HG02678 (cell line): ENCODE measurements around the gene KAT6B.
"Not testable (repeated sequence)": the region's sequence is repeated elsewhere in the genome, so short reads cannot be mapped to it uniquely, and the experiment has no call there.

Experiments
- ATAC-seq: cut with Tn5 transposase; IDR thresholded peaks from one replicate; pipeline ENCODE4 v1.9.1; 2021; ENCODE audit warnings: mild to moderate bottlenecking, moderate library complexity; ENCODE audit not compliant: unreplicated experiment

The KAT6B gene

GRCh38 chr10:74826142-74827044, at the start of gene KAT6B:
Gene KAT6B, plus strand, starts transcription at chr10:74826600. Its CDS starts 16,258 bp downstream, at chr10:74842858.
- peak; percentile 85 for ATAC-seq

- ATAC-seq = no peak
Measured at GRCh38 chr10:74778436-74779094, 47.8 kb upstream of the KAT6B start.

- not testable (repeated sequence) for ATAC-seq
Measured at GRCh38 chr10:74781870-74782269, 44.5 kb upstream of the KAT6B start.

GRCh38 chr10:74784462-74784861, 41.9 kb upstream of the KAT6B start:
- ATAC-seq = no peak

DNA sequence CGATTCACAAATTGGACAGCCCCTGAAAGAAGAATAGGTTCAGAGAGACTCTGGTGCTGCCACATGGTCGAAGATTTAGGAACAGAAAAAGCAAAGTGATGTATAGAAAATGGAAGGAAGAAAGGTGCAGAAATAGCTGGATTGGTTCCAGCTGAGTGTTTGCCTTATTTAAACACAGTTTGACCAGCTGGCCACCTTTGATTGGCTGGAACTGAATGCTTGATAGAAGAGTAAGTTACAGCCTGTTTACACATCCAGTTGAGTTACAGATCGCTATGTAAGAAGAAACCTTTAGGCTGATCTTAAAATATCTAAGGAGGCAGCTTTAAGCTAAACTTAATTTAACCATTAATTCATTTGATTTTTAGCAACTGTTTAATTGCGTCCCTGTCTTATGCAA, 40.3 kb upstream of the KAT6B start:
- no peak for ATAC-seq

DNA sequence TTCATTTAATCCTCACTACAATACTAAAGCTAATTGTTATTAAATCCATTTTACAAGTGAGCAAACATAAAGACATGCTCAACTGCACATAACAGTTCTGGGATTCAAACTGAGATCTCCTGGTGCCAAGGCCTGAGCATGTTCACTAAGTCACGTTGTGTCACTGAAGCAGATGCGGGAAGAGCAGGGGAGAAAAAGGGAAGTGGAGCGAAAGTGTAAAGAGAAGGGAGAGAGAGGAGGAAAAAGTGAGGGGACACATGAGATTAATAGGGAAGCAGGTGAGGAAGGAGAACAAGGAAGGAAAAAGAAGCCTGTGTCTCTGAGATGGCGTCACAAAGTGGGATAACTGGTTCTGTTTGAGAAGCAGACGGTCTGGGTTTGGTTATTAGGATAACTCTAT, 38.9 kb upstream of the KAT6B start:
- no peak for ATAC-seq

- not testable (repeated sequence) for ATAC-seq
Measured at GRCh38 chr10:74791979-74792378, 34.4 kb upstream of the KAT6B start.

DNA sequence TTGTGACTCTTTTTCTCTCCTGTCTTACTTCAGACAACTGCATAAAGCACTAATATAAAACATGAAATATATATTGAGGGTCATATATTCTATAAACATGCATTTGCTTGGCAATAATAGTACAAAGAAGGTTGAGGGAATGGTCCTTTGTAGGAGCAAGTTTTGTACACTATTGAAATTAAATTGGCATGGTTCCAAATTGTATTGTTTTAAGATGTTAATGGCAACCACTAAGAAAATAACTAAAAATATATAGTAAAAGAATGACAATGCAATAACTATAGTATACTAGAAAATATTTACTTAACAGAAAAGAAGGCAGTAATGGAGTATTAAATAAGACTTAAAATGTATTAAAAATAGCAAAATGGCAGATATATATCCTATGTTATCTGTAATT, 33.7 kb upstream of the KAT6B start:
- no peak for ATAC-seq

- ATAC-seq = not testable (repeated sequence)
Measured at GRCh38 chr10:74793240-74793639, 33.2 kb upstream of the KAT6B start.

DNA sequence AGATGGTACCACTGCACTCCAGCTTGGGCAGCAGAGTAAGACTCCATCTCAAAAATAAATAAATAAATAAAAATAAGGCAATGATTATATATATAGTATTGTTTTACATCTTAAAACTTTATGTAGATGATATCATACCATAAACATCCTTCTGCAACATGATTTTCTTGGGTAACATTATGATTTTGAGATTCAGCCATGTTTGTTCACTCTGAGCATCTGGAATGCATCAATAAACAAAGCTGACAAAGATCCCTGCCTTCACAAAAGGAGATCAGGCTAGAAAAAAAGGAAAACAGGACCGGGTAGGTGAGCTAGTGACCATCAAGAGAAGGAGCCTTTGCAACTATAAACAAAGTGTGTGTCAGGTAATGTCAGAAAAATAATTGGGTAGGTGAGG, 31.9 kb upstream of the KAT6B start:
- no peak for ATAC-seq

DNA sequence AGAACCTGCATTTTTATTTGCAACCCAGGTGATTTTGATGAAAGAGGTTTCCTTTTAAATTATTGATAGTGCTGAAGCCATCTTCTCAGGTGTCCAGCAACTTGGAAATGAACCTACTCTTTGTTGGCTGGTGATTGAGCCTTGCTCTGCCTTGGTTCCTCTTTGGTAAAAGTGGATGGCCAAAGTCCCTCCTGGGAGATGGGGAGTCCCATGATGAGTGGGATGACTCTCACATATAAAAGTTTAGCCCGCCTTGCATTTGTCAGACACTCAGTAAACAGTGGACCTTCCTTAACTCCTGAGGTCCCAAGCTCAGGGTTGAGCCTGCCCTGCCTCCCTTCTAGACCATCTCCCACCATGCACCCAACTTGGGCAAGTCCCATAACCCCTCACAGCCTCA, 28.9 kb upstream of the KAT6B start:
- ATAC-seq = no peak

GRCh38 chr10:74799721-74800221, 26.6 kb upstream of the KAT6B start:
- ATAC-seq = no peak

DNA sequence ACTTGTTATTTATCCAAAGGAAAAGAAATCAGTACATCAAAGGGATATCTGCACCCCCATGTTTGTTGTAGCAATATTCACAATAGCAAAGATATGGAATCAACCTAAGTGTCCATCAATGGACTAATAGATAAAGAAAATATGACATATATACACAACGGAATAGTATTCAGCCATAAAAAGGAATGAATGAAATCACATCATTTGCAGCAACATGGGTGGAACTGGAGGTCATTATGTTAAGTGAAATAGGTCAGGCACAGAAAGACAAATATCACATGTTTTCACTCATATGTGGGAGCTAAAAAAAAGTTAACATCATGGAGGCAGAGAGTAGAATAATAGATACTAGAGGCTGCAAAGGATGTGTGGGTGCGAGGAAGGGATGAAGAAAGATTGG, 25.0 kb upstream of the KAT6B start:
- no peak for ATAC-seq

DNA sequence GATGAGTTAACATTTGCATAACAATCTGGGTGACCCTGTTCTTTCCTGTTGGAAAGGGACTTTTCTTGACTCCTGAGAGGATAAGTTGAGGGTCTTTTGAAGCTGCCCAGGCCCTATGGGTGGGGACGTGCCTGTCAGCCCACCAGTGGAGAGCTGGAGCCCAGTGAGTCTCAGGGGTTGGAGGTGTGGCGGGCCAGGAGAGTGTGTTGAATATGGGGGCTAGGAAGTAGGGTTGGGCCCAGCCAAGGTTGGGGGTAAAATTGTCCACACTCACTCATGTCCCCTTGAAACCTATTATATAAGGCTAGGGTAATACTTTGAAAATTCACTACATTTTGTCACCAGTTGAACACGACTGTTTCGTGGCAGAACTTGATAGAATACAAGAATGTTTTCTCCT, 17.9 kb upstream of the KAT6B start:
- ATAC-seq = no peak

DNA sequence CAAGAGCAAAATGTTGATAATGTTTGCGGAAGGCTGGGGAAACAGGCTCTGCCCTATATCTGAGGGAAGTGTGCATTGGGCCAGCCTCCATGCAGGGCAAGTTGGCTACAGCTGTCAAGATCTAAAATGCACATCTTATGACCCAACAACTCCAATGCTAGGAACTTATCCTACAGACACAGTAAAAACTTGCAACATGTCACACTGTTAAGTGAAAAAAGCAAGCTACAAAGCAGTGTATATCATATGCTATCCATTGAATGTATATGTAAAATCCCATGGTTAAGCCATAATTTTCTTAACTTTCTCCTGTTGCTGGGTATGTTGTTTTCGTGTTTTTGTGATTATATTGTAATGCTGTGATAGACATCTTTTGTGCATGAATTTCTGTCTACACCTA, 16.3 kb upstream of the KAT6B start:
- ATAC-seq = no peak

- no peak for ATAC-seq
Measured at GRCh38 chr10:74813381-74814259, 12.8 kb upstream of the KAT6B start.

GRCh38 chr10:74814797-74815196, 11.6 kb upstream of the KAT6B start:
- no peak for ATAC-seq

GRCh38 chr10:74816824-74817498, 9.4 kb upstream of the KAT6B start:
- ATAC-seq = no peak

- ATAC-seq = no peak
Measured at GRCh38 chr10:74821501-74821900, 4.9 kb upstream of the KAT6B start.

GRCh38 chr10:74822101-74822500, 4.3 kb upstream of the KAT6B start:
- ATAC-seq = no peak
